B cell (primary cell): Measurements from ENCODE around the gene ANKRD11.

Experiments
- EZH2 ChIP-seq: IDR thresholded peaks from 2 replicates; pipeline ENCODE4 v1.6.1; 2012; ENCODE audit warnings: borderline replicate concordance, low read depth, mild to moderate bottlenecking, moderate library complexity, low read length; ENCODE audit not compliant: insufficient read depth, poor library complexity, severe bottlenecking
- TF ChIP-seq, protein P1 (sequence below): fragments of 200-600 bp; IDR thresholded peaks from one replicate; pipeline ENCODE4 v1.8.0; 2022; ENCODE audit warnings: antibody characterized with exemption, mild to moderate bottlenecking

DNA sequence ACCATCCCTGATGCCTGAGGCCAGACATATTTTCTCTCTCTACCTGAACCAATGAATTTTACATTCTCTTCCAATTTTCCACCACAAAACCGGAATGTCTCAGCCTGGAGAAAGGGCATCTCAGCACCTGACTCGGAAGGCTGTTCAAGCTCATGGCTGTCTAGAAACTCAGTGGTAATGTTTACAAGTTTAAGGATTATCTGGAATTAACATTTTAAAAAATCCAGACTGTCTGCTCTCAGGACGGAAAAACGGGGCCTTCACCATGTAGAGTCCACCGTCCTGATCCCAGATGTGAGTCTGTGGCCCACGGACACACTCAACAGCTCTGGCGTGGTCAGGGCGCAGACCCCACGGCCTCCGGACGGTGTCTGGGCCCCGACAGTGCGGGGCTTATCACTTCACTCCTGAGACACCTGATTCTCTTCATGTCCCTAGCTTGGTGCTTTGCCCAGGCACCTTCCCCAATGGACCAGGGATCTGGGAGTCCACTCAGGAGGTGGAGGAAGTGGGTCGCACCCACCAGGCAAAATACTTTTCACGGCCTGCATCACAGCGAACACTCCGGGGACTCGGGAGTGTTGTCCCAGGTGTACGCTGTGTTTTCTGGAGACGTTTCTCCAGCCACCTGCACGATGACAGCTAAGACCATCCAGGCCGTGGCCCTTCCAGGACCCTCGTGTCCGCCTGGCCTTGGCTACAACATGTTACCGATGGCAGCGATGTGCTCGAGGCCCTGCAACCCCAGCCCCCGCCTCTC, 171.3 kb downstream of the ANKRD11 start:
- TF ChIP-seq, protein P1, sequence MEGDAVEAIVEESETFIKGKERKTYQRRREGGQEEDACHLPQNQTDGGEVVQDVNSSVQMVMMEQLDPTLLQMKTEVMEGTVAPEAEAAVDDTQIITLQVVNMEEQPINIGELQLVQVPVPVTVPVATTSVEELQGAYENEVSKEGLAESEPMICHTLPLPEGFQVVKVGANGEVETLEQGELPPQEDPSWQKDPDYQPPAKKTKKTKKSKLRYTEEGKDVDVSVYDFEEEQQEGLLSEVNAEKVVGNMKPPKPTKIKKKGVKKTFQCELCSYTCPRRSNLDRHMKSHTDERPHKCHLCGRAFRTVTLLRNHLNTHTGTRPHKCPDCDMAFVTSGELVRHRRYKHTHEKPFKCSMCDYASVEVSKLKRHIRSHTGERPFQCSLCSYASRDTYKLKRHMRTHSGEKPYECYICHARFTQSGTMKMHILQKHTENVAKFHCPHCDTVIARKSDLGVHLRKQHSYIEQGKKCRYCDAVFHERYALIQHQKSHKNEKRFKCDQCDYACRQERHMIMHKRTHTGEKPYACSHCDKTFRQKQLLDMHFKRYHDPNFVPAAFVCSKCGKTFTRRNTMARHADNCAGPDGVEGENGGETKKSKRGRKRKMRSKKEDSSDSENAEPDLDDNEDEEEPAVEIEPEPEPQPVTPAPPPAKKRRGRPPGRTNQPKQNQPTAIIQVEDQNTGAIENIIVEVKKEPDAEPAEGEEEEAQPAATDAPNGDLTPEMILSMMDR, result no peak
- TF ChIP-seq EZH2, result no peak
